HCT116 (cell line): ENCODE data around the gene ANKRD13B. TPM values are rescaled to one million over a fixed set of nuclear protein-coding genes. Genes with fewer than 3 reads are reported as not detected.

ENCODE experiments used
- ATAC-seq: fragments of 200-7000 bp; cut with Tn5 transposase; 2 replicates; pipeline ENCODE4 v1.9.1; 2020; ENCODE audit warnings: mild to moderate bottlenecking, moderate library complexity
- BruUV-seq: library from RNA; stranded (reverse); fragments of 400-500 nt; replicated peaks from 2 replicates; lab custom pipeline; 2021; lab: Mats Ljungman, UMichigan
- CTCF ChIA-PET: fragments of 300-600 bp; sonication (Branson Sonifier 250); formaldehyde crosslinking; loops from one replicate; lab custom pipeline; 2021; ENCODE audit warnings: antibody characterized with exemption; lab: Charles Lee
- POLR2A ChIA-PET: fragments of 300-600, 350-600 bp; sonication (Branson Sonifier 250); formaldehyde crosslinking; loops from one replicate; lab custom pipeline; 2021; ENCODE audit warnings: antibody characterized with exemption; lab: Charles Lee
- RAD21 ChIA-PET, 2 experiments: fragments of 300-600 bp; sonication (Branson Sonifier 250); formaldehyde crosslinking; loops; one replicate each; lab custom pipeline; 2023; ENCODE audit warnings: low total read pairs in 2 of 2; ENCODE audit not compliant: uncharacterized antibody in 2 of 2, unreplicated experiment in 2 of 2, low non-redundant PET in 1 of 2; lab: Charles Lee
- DNase-seq: peaks from one replicate; pipeline ENCODE4 v3.0.0-alpha.2; 2010; ENCODE audit warnings: low read depth, low spot score
- H2AFZ ChIP-seq: fragments of 200-600 bp; shearing (Covaris generic), sonication (generic); 2 replicates; pipeline ENCODE4 v1.6.1; 2017; ENCODE audit warnings: low read depth, mixed run types, mixed read lengths, antibody characterized with exemption, low read length; ENCODE audit not compliant: poor library complexity, severe bottlenecking
- H3K27ac ChIP-seq: 2 replicates; pipeline ENCODE4 v1.5.1; 2012; ENCODE audit warnings: low read depth, low read length
- H3K27me3 ChIP-seq: fragments of 200-600 bp; sonication (generic); 2 replicates; pipeline ENCODE4 v1.6.1; 2016; ENCODE audit warnings: mixed run types, low read length, mixed read lengths; ENCODE audit not compliant: insufficient read depth
- H3K36me3 ChIP-seq, 2 experiments: fragments of 200-500 bp in 1 of 2; fragments of 200-600 bp in 1 of 2; sonication (Bioruptor generic) in 1 of 2; sonication (generic) in 1 of 2; 2 replicates each; pipeline versions ENCODE4 v1.5.1 to v1.6.1; 2014 to 2016; ENCODE audit warnings: low read length in 2 of 2, inconsistent platforms in 1 of 2, mixed read lengths in 1 of 2, mixed run types in 1 of 2; ENCODE audit not compliant: insufficient read depth in 2 of 2, control insufficient read depth in 1 of 2
- H3K4me1 ChIP-seq, 2 experiments: fragments of 200-600 bp in 1 of 2; sonication (generic) in 1 of 2; 2 replicates each; pipeline versions ENCODE4 v1.5.1 to v1.6.1; 2012 to 2017; ENCODE audit warnings: low read length in 2 of 2, inconsistent platforms in 1 of 2, mild to moderate bottlenecking in 1 of 2, mixed read lengths in 1 of 2, mixed run types in 1 of 2, moderate library complexity in 1 of 2; ENCODE audit not compliant: insufficient read depth in 2 of 2, control insufficient read depth in 1 of 2
- H3K4me2 ChIP-seq: fragments of 200-600 bp; sonication (generic); 2 replicates; pipeline ENCODE4 v1.6.1; 2017; ENCODE audit warnings: mixed run types, low read length, mixed read lengths
- H3K4me3 ChIP-seq, 2 experiments: fragments of 200-600 bp in 1 of 2; sonication (generic) in 1 of 2; replicated peaks in 1 of 2; 2 replicates each; pipeline ENCODE4 v1.5.1; 2011 to 2016; ENCODE audit warnings: low read length in 2 of 2, control low read depth in 1 of 2, low read depth in 1 of 2, mild to moderate bottlenecking in 1 of 2, mixed read lengths in 1 of 2, mixed run types in 1 of 2
- H3K79me2 ChIP-seq: fragments of 200-600 bp; sonication (generic); 2 replicates; pipeline ENCODE4 v1.6.1; 2017; ENCODE audit warnings: mild to moderate bottlenecking, mixed run types, low read length, moderate library complexity, mixed read lengths; ENCODE audit not compliant: insufficient read depth
- H3K9ac ChIP-seq: fragments of 200-600 bp; sonication (generic); 2 replicates; pipeline ENCODE4 v1.6.1; 2016; ENCODE audit warnings: low read length, mixed read lengths
- H3K9me2 ChIP-seq: fragments of 200-600 bp; sonication (generic), shearing (Covaris generic); 2 replicates; pipeline ENCODE4 v1.6.1; 2017; ENCODE audit warnings: mixed run types, mild to moderate bottlenecking, moderate library complexity; ENCODE audit not compliant: insufficient read depth
- H3K9me3 ChIP-seq, 2 experiments: fragments of 200-500 bp in 1 of 2; fragments of 200-600 bp in 1 of 2; sonication (Bioruptor generic) in 1 of 2; sonication (generic) in 1 of 2; 2 replicates each; pipeline ENCODE4 v1.6.1; 2014 to 2017; ENCODE audit warnings: low read length in 2 of 2, mixed read lengths in 2 of 2, inconsistent platforms in 1 of 2, low read depth in 1 of 2, mild to moderate bottlenecking in 1 of 2, mixed run types in 1 of 2, moderate library complexity in 1 of 2; ENCODE audit not compliant: control insufficient read depth in 1 of 2, insufficient read depth in 1 of 2
- H4K20me1 ChIP-seq: fragments of 200-600 bp; sonication (generic), shearing (Covaris generic); 2 replicates; pipeline ENCODE4 v1.6.1; 2017; ENCODE audit warnings: mixed run types, mild to moderate bottlenecking, moderate library complexity; ENCODE audit not compliant: insufficient read depth
- POLR2AphosphoS5 ChIP-seq: IDR thresholded peaks from 2 replicates; pipeline ENCODE4 v1.6.1; 2011; ENCODE audit warnings: mild to moderate bottlenecking, low read depth, low read length, moderate library complexity
- RAD21 ChIP-seq: IDR thresholded peaks from 2 replicates; pipeline ENCODE4 v1.6.1; 2012; ENCODE audit warnings: low read depth, mild to moderate bottlenecking
- SRF ChIP-seq: IDR thresholded peaks from 2 replicates; pipeline ENCODE4 v1.6.1; 2012; ENCODE audit warnings: low read depth
- TCF7L2 ChIP-seq: IDR thresholded peaks from 2 replicates; pipeline ENCODE4 v1.7.0; 2011; ENCODE audit warnings: borderline replicate concordance, inconsistent platforms; ENCODE audit not compliant: insufficient read depth, insufficient read length; ENCODE audit errors: extremely low read depth
- YY1 ChIP-seq: IDR thresholded peaks from 2 replicates; pipeline ENCODE4 v1.6.1; 2011; ENCODE audit warnings: low read length, low read depth, moderate library complexity, mild to moderate bottlenecking; ENCODE audit not compliant: insufficient replicate concordance; ENCODE audit errors: extremely low read depth
- ZFX ChIP-seq: fragments of 450-650 bp; IDR thresholded peaks from 2 replicates; pipeline ENCODE4 v1.6.1; 2017
- intact Hi-C: fragments of 100-400 bp; cut with micrococcal nuclease; formaldehyde crosslinking; loops from 2 replicates; pipeline ENCODE4 v1.10.0; 2022
- total RNA-seq: library from RNA; stranded (reverse); gene quantifications from one replicate; pipeline ENCODE4 v1.2.1, GENCODE V29; 2021; ENCODE audit not compliant: unreplicated experiment
- TF ChIP-seq, protein P1 (sequence below): IDR thresholded peaks from 2 replicates; pipeline ENCODE4 v1.6.1; 2012
- TF ChIP-seq, protein P2 (sequence below), 3 experiments: fragments of 200-600 bp in 1 of 3; sonication (generic) in 1 of 3; IDR thresholded peaks in 2 of 3; conservative IDR thresholded peaks in 1 of 3; 2 replicates each; pipeline ENCODE4 v1.5.1; 2012 to 2017; ENCODE audit warnings: low read depth in 2 of 3, low read length in 2 of 3, antibody characterized with exemption in 1 of 3, borderline replicate concordance in 1 of 3, control low read depth in 1 of 3, mild to moderate bottlenecking in 1 of 3, mixed read lengths in 1 of 3, mixed run types in 1 of 3, moderate library complexity in 1 of 3; ENCODE audit not compliant: insufficient read depth in 1 of 3

Gene ANKRD13B
- total RNA-seq, 1 experiment from 2014 or later: 27.4 TPM

DNA sequence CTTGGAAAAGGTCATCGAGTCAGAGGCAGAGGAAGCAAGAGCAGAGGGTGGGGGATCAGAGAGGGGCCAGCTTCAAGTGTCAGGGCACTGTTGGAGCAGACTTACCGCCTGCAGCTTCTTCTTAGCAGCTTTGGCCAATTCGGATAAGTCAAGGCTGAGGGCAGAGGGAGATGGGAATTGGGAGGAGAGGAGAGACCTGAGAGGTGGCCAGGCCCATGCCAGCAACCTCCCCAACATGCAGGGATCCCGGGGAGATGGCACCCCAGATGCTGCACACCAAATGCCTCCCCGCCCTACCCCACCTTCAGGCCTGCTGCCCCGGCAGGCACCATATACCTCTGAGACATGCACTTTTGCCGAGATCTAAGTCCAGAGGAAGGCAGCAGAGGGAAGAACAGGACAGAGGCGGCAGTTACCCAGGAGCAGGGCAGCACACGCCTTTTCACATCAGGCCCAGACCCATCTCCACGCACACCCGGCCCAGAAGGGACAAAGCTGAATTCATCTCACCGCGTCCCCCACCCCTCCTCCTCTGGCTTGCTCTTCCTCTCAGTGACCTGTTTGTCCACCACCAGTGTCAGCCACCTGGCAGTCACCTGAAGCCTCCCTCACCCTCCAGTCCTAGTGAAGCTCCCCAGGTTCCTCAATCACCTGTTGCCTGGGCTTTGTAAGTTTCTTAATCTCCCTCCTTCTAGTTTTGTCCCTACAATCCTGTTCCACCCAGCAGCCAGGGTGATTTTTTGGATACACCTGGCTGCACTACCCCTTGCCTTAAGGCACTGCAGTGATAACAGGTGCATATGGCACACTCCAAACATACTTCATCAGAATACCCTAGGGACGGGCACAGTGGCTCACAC is 14.1 kb upstream of the ANKRD13B start (continued):
- TF ChIP-seq POLR2AphosphoS5 (no peak), YY1 (no peak)

DNA sequence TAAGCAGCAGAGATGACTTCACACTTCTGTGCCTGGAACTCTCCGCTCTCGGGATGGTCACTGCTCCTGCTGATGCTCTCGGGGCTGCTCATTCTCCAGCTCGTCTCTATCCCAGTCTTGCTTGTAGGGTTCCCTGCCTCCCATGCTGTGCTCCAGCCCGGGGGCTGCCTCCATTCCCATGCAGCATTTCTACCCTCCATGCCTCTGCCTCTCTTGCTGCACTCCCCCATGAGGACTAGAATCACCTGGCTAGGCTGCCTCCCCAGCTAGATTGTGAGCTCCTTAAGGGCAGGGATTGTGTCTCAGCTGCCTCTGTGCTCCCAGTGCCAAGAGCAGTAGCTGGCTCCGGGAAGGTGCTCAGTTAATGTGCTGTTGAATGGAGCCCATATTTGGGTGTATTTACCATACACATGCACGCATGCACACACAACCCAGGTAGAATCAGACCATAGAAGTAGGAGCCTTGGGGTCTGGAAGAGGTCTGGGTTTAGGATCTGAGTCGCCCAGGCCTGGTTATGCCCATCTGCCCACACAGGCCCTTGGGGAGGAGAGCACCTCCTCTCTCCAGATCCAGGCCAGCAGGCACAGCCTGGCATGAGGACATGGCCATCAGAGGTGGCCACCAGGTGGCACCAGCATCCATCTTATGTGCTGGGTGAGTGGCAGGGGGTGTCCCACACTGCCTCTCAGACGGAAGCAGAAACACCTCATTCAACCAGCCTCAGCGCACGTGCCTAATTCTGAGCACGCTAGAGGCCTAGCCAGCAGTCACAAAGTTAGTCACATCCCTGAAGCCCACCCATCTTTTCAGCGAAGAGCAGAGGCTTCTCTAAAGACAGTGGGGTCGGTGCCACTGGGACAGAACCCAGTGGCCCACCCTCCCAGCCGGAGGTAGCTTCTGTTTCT is 12.8 kb upstream of the ANKRD13B start:
- Histone ChIP-seq H3K36me3 (peaks cover 9 to 10% of the 10 kb centered on the region in 2 experiments; a peak in 2 of 4 replicates), H3K27ac (peak overlapping the region; percentile 37), H3K9ac (peak overlapping the region; percentile 29; the same call in 1 of the 2 replicates), H3K4me2 (no peak overlapping the region; the same call in 1 of the 2 replicates), H3K9me2 (no peaks in the 10 kb centered on the region), H2AFZ (no peak overlapping the region), H4K20me1 (no peaks in the 10 kb centered on the region), H3K4me1 (peaks cover 5 to 26% of the 10 kb centered on the region in 2 experiments; a peak in 3 of 4 replicates), H3K4me3 (no peak overlapping the region), H3K79me2 (peaks cover 23% of the 10 kb centered on the region; the same call in 1 of the 2 replicates), H3K27me3 (no peaks in the 10 kb centered on the region), H3K9me3 (no peaks in the 10 kb centered on the region)
- peak; percentile 97 for ATAC-seq
- CTCF ChIA-PET: interaction anchor here (0.9 to 6.0 kb wide), 7 partner anchors 11 to 513 kb away, joined by 3 to 38 read pairs (median 7); partner anchors contain the start of gene ANKRD13B
- no TSS peak for BruUV-seq
- intact Hi-C loops: loop anchor here (1.0 kb wide), 3 partner anchors 38 to 351 kb away; no protein-coding TSS in a partner anchor
- peak; percentile 67 for DNase-seq
- TF ChIP-seq SRF (no peak), ZFX (peak; percentile 46; the same call in 1 of the 2 replicates), TCF7L2 (no peak), RAD21 (peak; percentile 95)
- TF ChIP-seq, protein P1, sequence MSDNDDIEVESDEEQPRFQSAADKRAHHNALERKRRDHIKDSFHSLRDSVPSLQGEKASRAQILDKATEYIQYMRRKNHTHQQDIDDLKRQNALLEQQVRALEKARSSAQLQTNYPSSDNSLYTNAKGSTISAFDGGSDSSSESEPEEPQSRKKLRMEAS: peak; percentile 94
- TF ChIP-seq, protein P2, sequence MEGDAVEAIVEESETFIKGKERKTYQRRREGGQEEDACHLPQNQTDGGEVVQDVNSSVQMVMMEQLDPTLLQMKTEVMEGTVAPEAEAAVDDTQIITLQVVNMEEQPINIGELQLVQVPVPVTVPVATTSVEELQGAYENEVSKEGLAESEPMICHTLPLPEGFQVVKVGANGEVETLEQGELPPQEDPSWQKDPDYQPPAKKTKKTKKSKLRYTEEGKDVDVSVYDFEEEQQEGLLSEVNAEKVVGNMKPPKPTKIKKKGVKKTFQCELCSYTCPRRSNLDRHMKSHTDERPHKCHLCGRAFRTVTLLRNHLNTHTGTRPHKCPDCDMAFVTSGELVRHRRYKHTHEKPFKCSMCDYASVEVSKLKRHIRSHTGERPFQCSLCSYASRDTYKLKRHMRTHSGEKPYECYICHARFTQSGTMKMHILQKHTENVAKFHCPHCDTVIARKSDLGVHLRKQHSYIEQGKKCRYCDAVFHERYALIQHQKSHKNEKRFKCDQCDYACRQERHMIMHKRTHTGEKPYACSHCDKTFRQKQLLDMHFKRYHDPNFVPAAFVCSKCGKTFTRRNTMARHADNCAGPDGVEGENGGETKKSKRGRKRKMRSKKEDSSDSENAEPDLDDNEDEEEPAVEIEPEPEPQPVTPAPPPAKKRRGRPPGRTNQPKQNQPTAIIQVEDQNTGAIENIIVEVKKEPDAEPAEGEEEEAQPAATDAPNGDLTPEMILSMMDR (IDR thresholded peaks at IDR 0.05 in 2 of 3, conservative IDR thresholded peaks at IDR 0.05 in 1 of 3; ENCODE audit: borderline replicate concordance in 1 of 3, insufficient read depth in 1 of 3, low read depth in 2 of 3, low read length in 2 of 3): peak; percentile 88
- POLR2A ChIA-PET: interaction anchor here (2.0 kb wide), 1 partner anchor 12 kb away, joined by 6 read pairs; the partner anchor contains the start of gene ANKRD13B
- RAD21 ChIA-PET: interaction anchor here in 1 of 2 experiments (0.7 to 1.0 kb wide), 2 partner anchors 224 to 352 kb away, joined by 4 read pairs; no protein-coding TSS in a partner anchor
